OCI-LY3 (cell line): ENCODE data around the gene FUS.

ENCODE experiments used
- EZH2phosphoT487 ChIP-seq: fragments of 200-600 bp; shearing (Covaris generic); IDR thresholded peaks from 2 replicates; pipeline ENCODE4 v1.6.1; 2018; ENCODE audit warnings: antibody characterized with exemption, mixed run types, low read depth
- TF ChIP-seq, protein P1 (sequence below): fragments of 200-600, 300-600 bp; sonication (generic); IDR thresholded peaks from 2 replicates; pipeline ENCODE4 v1.5.1; 2014; ENCODE audit warnings: antibody characterized with exemption, low read length, low read depth

DNA sequence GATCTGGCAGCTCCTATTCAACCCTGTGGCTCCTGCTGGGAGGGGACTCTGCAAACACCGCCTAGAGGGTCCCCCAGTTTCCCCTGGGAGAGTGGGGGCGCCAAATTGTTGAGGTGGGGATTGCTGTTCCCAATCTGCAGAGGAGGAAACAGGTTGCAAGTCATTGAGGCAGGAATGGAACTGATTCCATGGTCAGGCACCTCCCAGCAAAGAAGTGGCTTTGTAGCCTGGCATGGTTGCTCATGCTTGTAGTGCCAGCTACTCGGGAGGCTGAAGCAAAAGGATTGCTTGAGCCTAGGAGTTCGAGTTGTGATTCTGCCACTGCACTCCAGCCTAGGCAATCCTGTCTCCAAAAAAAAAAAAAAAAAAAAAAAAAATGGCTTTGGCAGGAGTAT is 37.2 kb downstream of the FUS start:
- TF ChIP-seq, protein P1, sequence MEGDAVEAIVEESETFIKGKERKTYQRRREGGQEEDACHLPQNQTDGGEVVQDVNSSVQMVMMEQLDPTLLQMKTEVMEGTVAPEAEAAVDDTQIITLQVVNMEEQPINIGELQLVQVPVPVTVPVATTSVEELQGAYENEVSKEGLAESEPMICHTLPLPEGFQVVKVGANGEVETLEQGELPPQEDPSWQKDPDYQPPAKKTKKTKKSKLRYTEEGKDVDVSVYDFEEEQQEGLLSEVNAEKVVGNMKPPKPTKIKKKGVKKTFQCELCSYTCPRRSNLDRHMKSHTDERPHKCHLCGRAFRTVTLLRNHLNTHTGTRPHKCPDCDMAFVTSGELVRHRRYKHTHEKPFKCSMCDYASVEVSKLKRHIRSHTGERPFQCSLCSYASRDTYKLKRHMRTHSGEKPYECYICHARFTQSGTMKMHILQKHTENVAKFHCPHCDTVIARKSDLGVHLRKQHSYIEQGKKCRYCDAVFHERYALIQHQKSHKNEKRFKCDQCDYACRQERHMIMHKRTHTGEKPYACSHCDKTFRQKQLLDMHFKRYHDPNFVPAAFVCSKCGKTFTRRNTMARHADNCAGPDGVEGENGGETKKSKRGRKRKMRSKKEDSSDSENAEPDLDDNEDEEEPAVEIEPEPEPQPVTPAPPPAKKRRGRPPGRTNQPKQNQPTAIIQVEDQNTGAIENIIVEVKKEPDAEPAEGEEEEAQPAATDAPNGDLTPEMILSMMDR, result no peak
- TF ChIP-seq EZH2phosphoT487, result no peak
